GM10248 (cell line): Measurements from ENCODE around the gene MACF1.

ENCODE experiments used
- CTCF ChIA-PET: fragments of 300-600 bp; sonication (Branson Sonifier 250); formaldehyde crosslinking; extraction: SDS; loops from one replicate; lab custom pipeline; 2021; ENCODE audit warnings: antibody characterized with exemption; lab: Yijun Ruan, JAX
- POLR2A ChIA-PET: fragments of 350-650 bp; sonication (Branson Sonifier 250); formaldehyde crosslinking; extraction: SDS; loops from one replicate; lab custom pipeline; 2020; ENCODE audit warnings: antibody characterized with exemption; lab: Yijun Ruan, JAX
- DNase-seq: peaks from one replicate; pipeline ENCODE4 v3.0.0; 2012; ENCODE audit errors: extremely low spot score
- CTCF ChIP-seq: IDR thresholded peaks from 2 replicates; pipeline ENCODE4 v1.5.1; 2012; ENCODE audit warnings: mild to moderate bottlenecking, low read depth; ENCODE audit errors: extremely low read depth, missing control alignments, control extremely low read depth

The MACF1 gene

DNA sequence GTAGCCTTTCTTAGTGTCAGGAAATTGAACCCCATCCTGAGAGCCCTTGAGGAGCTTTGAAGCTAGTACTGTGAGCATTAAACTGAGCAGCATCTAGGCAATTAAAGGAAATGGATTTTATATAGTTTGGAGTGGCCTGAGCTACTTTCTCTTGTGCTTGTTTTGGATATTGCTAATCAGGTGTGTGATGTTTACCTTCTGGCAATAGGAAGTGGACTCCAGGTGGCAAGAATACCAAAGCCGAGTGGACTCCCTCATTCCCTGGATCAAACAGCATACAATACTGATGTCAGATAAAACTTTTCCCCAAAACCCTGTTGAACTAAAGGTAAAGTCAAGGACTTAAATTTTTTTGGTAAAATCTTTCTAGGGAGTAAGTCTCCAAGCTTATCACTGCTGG is 79.4 kb downstream of the MACF1 start:
- ChIA-PET POLR2A (no interaction called here), CTCF (interaction anchor here (0.8 to 1.5 kb wide), 5 partner anchors 14 to 255 kb away, joined by 3 to 4 read pairs (median 3); no protein-coding TSS in a partner anchor)
- no peak for DNase-seq
- TF ChIP-seq CTCF = no peak

- CTCF ChIA-PET = interaction anchor here (1.5 to 1.6 kb wide), 3 partner anchors 12 to 96 kb away, joined by 3 to 5 read pairs (median 3); no protein-coding TSS in a partner anchor
- POLR2A ChIA-PET = no interaction called here
- no peak for TF ChIP-seq CTCF
- DNase-seq = no peak
Measured at GRCh38 chr1:39287541-39287940, 83.0 kb downstream of the MACF1 start.

GRCh38 chr1:39288735-39289465 is 84.4 kb downstream of the MACF1 start:
- DNase-seq = no peak
- ChIA-PET CTCF (no interaction called here), POLR2A (no interaction called here)
- no peak for TF ChIP-seq CTCF

DNA sequence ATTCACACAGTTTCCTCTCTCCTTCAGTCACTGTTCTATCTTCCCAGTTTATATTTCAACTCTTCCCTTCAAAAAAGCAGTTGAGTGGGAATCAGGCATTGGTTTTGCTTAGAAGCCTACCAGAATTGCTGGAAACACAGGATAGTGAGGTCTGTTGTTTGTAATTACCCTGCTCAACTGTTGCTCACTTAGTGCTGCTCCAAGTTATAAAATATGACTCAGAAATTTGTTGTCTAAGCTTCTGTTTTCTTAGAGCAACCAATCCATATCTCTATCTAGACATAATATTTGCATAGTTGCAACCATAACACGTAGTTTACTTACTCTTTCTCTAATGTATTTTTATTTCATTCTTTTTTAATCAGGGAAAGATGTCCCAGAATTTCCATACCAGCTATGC is 87.9 kb downstream of the MACF1 start:
- POLR2A ChIA-PET = no interaction called here

GRCh38 chr1:39293375-39294070 is 89.0 kb downstream of the MACF1 start:
- no peak for TF ChIP-seq CTCF
- POLR2A ChIA-PET = no interaction called here

More for the DNA sequence above, 87.9 kb downstream of the MACF1 start:
- DNase-seq = no peak
- CTCF ChIA-PET = interaction anchor here (1.5 to 2.3 kb wide), 2 partner anchors 37 to 193 kb away, joined by 3 to 4 read pairs; no protein-coding TSS in a partner anchor
- no peak for TF ChIP-seq CTCF

DNA sequence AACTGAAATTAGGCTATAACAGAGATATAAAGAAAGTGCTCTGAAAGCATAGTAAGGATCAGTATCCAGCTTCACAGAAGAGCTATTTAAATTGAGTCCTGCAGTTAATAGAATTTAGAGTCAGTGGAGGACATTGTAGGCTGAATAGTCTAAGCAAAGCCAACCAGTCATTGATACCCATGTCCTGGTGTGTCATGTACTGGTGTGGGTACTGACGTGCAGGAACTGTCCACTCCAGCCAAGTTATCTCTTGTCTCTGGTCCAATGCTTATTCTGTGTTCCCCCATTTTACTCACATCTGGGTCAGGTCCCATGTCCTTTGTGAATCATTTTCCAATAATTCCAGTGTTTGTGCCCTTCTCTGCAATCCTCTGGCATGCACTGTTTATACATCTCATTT is 90.0 kb downstream of the MACF1 start:
- no peak for TF ChIP-seq CTCF
- CTCF ChIA-PET = interaction anchor here (1.1 to 2.3 kb wide), 2 partner anchors 25 to 35 kb away, joined by 4 to 5 read pairs; no protein-coding TSS in a partner anchor
- POLR2A ChIA-PET = no interaction called here
- DNase-seq = no peak

More at GRCh38 chr1:39293375-39294070, 89.0 kb downstream of the MACF1 start:
- no peak for DNase-seq
- CTCF ChIA-PET = interaction anchor here (1.1 to 2.3 kb wide), 4 partner anchors 19 to 194 kb away, joined by 3 to 5 read pairs (median 4); no protein-coding TSS in a partner anchor
